ENCODE results near the gene GLIS2.
"Not testable (repeated sequence)": the region's sequence is repeated elsewhere in the genome, so short reads cannot be mapped to it uniquely, and the experiment has no call there.

The GLIS2 gene

GRCh38 chr16:4337540-4338088 is 21.7 kb downstream of the GLIS2 start:
- Histone ChIP-seq H3K4me1 (ENCODE audit: control insufficient read depth, insufficient read depth, low read length) (no peaks in the 10 kb centered on the region), H3K9me3 (ENCODE audit: control insufficient read depth, low read length) (no peaks in the 10 kb centered on the region), H3K27me3 (ENCODE audit: control insufficient read depth, insufficient read depth, low read length, poor library complexity, severe bottlenecking) (no peaks in the 10 kb centered on the region), H3K4me3 (ENCODE audit: insufficient read depth, low read depth, low read length) (no peak overlapping the region), H3K36me3 (ENCODE audit: control insufficient read depth, insufficient read depth, low read length) (peaks cover 7% of the 10 kb centered on the region), H3K27ac (ENCODE audit: insufficient read depth, low read depth, low read length, poor library complexity, severe bottlenecking) (no peak overlapping the region)
- 91 to 93% methylated on average over 12 of the region's 12 CpGs for WGBS, 2 experiments

GRCh38 chr16:4338125-4338582 is 22.3 kb downstream of the GLIS2 start:
- WGBS, 2 experiments, result 91 to 93% methylated on average over 12 of the region's 12 CpGs
- Histone ChIP-seq H3K4me1 (ENCODE audit: control insufficient read depth, insufficient read depth, low read length) (no peaks in the 10 kb centered on the region), H3K27me3 (ENCODE audit: control insufficient read depth, insufficient read depth, low read length, poor library complexity, severe bottlenecking) (no peaks in the 10 kb centered on the region), H3K27ac (ENCODE audit: insufficient read depth, low read depth, low read length, poor library complexity, severe bottlenecking) (no peak overlapping the region), H3K9me3 (ENCODE audit: control insufficient read depth, low read length) (no peaks in the 10 kb centered on the region), H3K4me3 (ENCODE audit: insufficient read depth, low read depth, low read length) (no peak overlapping the region), H3K36me3 (ENCODE audit: control insufficient read depth, insufficient read depth, low read length) (peaks cover 7% of the 10 kb centered on the region)

- H3K36me3 ChIP-seq (ENCODE audit: control insufficient read depth, insufficient read depth, low read length), result peaks cover 7% of the 10 kb centered on the region
- WGBS, 2 experiments, result 95 to 97% methylated on average over 10 of the region's 10 CpGs
- no peaks in the 10 kb centered on the region for H3K27me3 ChIP-seq (ENCODE audit: control insufficient read depth, insufficient read depth, low read length, poor library complexity, severe bottlenecking)
- H3K4me1 ChIP-seq (ENCODE audit: control insufficient read depth, insufficient read depth, low read length), result no peaks in the 10 kb centered on the region
- no peak overlapping the region for H3K27ac ChIP-seq (ENCODE audit: insufficient read depth, low read depth, low read length, poor library complexity, severe bottlenecking)
- no peaks in the 10 kb centered on the region for H3K9me3 ChIP-seq (ENCODE audit: control insufficient read depth, low read length)
- no peak overlapping the region for H3K4me3 ChIP-seq (ENCODE audit: insufficient read depth, low read depth, low read length)
Measured at GRCh38 chr16:4338712-4339299, 22.9 kb downstream of the GLIS2 start.

GRCh38 chr16:4339455-4339854 is 23.6 kb downstream of the GLIS2 start:
- Histone ChIP-seq H3K9me3 (ENCODE audit: control insufficient read depth, low read length) (no peaks in the 10 kb centered on the region), H3K27me3 (ENCODE audit: control insufficient read depth, insufficient read depth, low read length, poor library complexity, severe bottlenecking) (no peaks in the 10 kb centered on the region), H3K4me3 (ENCODE audit: insufficient read depth, low read depth, low read length) (no peak overlapping the region), H3K27ac (ENCODE audit: insufficient read depth, low read depth, low read length, poor library complexity, severe bottlenecking) (no peak overlapping the region), H3K36me3 (ENCODE audit: control insufficient read depth, insufficient read depth, low read length) (peaks cover 7% of the 10 kb centered on the region), H3K4me1 (ENCODE audit: control insufficient read depth, insufficient read depth, low read length) (no peaks in the 10 kb centered on the region)
- WGBS, 2 experiments, result 88 to 90% methylated on average over 9 to 10 of the region's 10 CpGs

GRCh38 chr16:4339909-4340308 is 24.0 kb downstream of the GLIS2 start:
- 93 to 94% methylated on average over 14 of the region's 14 CpGs for WGBS, 2 experiments
- Histone ChIP-seq H3K9me3 (ENCODE audit: control insufficient read depth, low read length) (no peaks in the 10 kb centered on the region), H3K36me3 (ENCODE audit: control insufficient read depth, insufficient read depth, low read length) (peaks cover 5% of the 10 kb centered on the region), H3K27ac (ENCODE audit: insufficient read depth, low read depth, low read length, poor library complexity, severe bottlenecking) (no peak overlapping the region), H3K4me3 (ENCODE audit: insufficient read depth, low read depth, low read length) (no peak overlapping the region), H3K4me1 (ENCODE audit: control insufficient read depth, insufficient read depth, low read length) (no peaks in the 10 kb centered on the region), H3K27me3 (ENCODE audit: control insufficient read depth, insufficient read depth, low read length, poor library complexity, severe bottlenecking) (no peaks in the 10 kb centered on the region)

GRCh38 chr16:4340443-4340842 is 24.6 kb downstream of the GLIS2 start:
- no peaks in the 10 kb centered on the region for H3K27me3 ChIP-seq (ENCODE audit: control insufficient read depth, insufficient read depth, low read length, poor library complexity, severe bottlenecking)
- no peaks in the 10 kb centered on the region for H3K9me3 ChIP-seq (ENCODE audit: control insufficient read depth, low read length)
- no peaks in the 10 kb centered on the region for H3K4me1 ChIP-seq (ENCODE audit: control insufficient read depth, insufficient read depth, low read length)
- WGBS, 2 experiments, result 95 to 96% methylated on average over 6 of the region's 6 CpGs
- no peaks in the 10 kb centered on the region for H3K36me3 ChIP-seq (ENCODE audit: control insufficient read depth, insufficient read depth, low read length)
- no peak overlapping the region for H3K4me3 ChIP-seq (ENCODE audit: insufficient read depth, low read depth, low read length)
- no peak overlapping the region for H3K27ac ChIP-seq (ENCODE audit: insufficient read depth, low read depth, low read length, poor library complexity, severe bottlenecking)

- Histone ChIP-seq H3K27me3 (ENCODE audit: control insufficient read depth, insufficient read depth, low read length, poor library complexity, severe bottlenecking) (no peaks in the 10 kb centered on the region), H3K27ac (ENCODE audit: insufficient read depth, low read depth, low read length, poor library complexity, severe bottlenecking) (no peak overlapping the region), H3K36me3 (ENCODE audit: control insufficient read depth, insufficient read depth, low read length) (no peaks in the 10 kb centered on the region), H3K9me3 (ENCODE audit: control insufficient read depth, low read length) (no peaks in the 10 kb centered on the region), H3K4me1 (ENCODE audit: control insufficient read depth, insufficient read depth, low read length) (no peaks in the 10 kb centered on the region), H3K4me3 (ENCODE audit: insufficient read depth, low read depth, low read length) (no peak overlapping the region)
- 96 to 97% methylated on average over 13 of the region's 13 CpGs for WGBS, 2 experiments
Measured at GRCh38 chr16:4341250-4341649, 25.4 kb downstream of the GLIS2 start.

GRCh38 chr16:4342866-4343744 is 27.2 kb downstream of the GLIS2 start:
- WGBS, 2 experiments, result 96% methylated on average over 21 of the region's 21 CpGs

GRCh38 chr16:4344300-4344982 is 28.6 kb downstream of the GLIS2 start:
- not testable (repeated sequence) for H3K27ac ChIP-seq (ENCODE audit: insufficient read depth, low read depth, low read length, poor library complexity, severe bottlenecking); H3K27me3 ChIP-seq (ENCODE audit: control insufficient read depth, insufficient read depth, low read length, poor library complexity, severe bottlenecking)

More at GRCh38 chr16:4342866-4343744, 27.2 kb downstream of the GLIS2 start:
- Histone ChIP-seq H3K9me3 (ENCODE audit: control insufficient read depth, low read length) (no peaks in the 10 kb centered on the region), H3K27me3 (ENCODE audit: control insufficient read depth, insufficient read depth, low read length, poor library complexity, severe bottlenecking) (no peaks in the 10 kb centered on the region), H3K36me3 (ENCODE audit: control insufficient read depth, insufficient read depth, low read length) (no peaks in the 10 kb centered on the region), H3K27ac (ENCODE audit: insufficient read depth, low read depth, low read length, poor library complexity, severe bottlenecking) (no peak overlapping the region), H3K4me1 (ENCODE audit: control insufficient read depth, insufficient read depth, low read length) (no peaks in the 10 kb centered on the region), H3K4me3 (ENCODE audit: insufficient read depth, low read depth, low read length) (no peak overlapping the region)

More at GRCh38 chr16:4344300-4344982, 28.6 kb downstream of the GLIS2 start:
- not testable (repeated sequence) for H3K36me3 ChIP-seq (ENCODE audit: control insufficient read depth, insufficient read depth, low read length); H3K4me1 ChIP-seq (ENCODE audit: control insufficient read depth, insufficient read depth, low read length); H3K9me3 ChIP-seq (ENCODE audit: control insufficient read depth, low read length); H3K4me3 ChIP-seq (ENCODE audit: insufficient read depth, low read depth, low read length)
- WGBS, 2 experiments, result 60 to 62% methylated on average over 4 to 8 of the region's 10 CpGs
